ENCODE measurements around the gene MYLK.

Gene MYLK

DNA sequence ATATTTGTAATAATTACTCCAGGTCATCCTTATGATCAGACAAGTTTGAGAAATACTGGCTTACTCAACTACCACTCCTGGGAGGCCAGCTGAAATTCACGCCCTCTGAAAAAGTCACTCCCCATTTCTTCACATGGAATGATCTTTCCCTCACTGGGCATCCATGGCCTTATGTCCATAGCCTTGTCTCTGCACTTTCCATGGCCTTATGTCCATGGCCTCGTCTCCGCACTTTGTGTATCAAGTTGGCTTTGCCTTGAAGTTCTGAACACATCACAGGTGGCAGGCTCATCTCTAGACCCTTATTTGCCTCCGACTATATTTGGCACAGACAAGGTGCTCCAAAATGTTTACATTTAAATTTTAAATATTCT, 241.2 kb downstream of the MYLK start:
- no peak for DNase-seq (ENCODE audit: low read depth)
- H3K4me3 ChIP-seq (ENCODE audit: control insufficient read depth, low read depth, low read length): no peak overlapping the region
- no peak for TF ChIP-seq CTCF (conservative IDR thresholded peaks at IDR 0.05; ENCODE audit: control insufficient read depth, insufficient read depth, low read depth, low read length)

DNA sequence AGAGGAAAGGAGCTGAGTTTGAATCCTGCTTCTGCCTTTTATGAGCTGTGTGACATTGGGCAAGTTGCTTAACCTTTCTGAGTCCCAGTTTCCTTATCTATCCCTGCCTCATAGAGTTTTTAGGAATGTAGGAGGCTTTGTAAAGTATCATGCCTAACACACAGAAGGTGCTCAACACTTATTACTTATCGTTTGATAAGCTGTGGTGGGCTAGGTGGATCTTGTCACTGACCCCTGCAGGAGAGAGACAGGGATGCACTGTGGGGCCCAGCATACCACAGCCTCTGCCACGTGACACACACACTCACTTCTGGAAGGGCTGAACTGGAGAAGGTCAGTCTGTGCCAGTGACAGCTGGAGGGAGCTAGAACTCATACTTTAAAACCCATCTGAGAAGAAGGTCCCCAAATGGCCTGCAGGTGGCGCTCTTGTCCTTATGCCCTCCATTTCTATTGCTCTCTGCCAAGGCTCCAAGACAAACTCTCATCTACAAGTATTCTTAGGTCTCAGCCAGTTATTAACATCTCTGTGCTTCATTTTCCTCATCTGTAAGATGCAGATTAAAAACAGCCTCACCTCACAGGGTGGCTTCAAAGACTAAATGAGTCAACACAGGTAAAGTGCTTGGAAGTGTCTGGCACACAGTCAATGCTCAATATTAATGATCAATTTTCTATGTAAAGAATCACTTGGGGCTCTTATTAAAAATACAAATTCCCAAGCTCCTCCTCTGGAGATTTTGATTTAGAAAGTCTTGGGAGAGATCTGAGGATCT, 241.8 kb downstream of the MYLK start:
- DNase-seq (ENCODE audit: low read depth): peak; percentile 94
- peak; percentile 91 for TF ChIP-seq CTCF (conservative IDR thresholded peaks at IDR 0.05; ENCODE audit: control insufficient read depth, insufficient read depth, low read depth, low read length)
- no peak overlapping the region for H3K4me3 ChIP-seq (ENCODE audit: control insufficient read depth, low read depth, low read length)

DNA sequence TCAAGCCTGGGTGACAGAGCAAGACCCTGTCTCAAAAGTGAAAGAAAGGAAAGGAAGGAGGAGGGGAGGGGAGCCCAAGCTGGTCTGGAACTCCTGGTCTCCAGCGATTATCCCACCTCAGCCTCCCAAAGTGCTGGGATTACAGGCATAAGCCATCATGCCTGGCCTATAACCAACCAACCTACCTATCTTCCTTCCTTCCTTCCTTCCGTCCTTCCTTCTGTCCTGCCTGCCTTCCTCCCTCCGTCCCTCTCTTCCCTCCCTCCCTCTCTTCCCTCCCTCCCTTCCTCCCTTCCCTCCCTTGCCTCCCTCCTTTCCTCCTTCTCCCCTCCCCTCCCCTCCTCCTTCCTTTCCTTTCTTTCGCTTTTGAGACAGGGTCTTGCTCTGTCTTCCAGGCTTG, 242.6 kb downstream of the MYLK start:
- TF ChIP-seq CTCF (conservative IDR thresholded peaks at IDR 0.05; ENCODE audit: control insufficient read depth, insufficient read depth, low read depth, low read length): no peak
- DNase-seq (ENCODE audit: low read depth): no peak
- no peak overlapping the region for H3K4me3 ChIP-seq (ENCODE audit: control insufficient read depth, low read depth, low read length)

DNA sequence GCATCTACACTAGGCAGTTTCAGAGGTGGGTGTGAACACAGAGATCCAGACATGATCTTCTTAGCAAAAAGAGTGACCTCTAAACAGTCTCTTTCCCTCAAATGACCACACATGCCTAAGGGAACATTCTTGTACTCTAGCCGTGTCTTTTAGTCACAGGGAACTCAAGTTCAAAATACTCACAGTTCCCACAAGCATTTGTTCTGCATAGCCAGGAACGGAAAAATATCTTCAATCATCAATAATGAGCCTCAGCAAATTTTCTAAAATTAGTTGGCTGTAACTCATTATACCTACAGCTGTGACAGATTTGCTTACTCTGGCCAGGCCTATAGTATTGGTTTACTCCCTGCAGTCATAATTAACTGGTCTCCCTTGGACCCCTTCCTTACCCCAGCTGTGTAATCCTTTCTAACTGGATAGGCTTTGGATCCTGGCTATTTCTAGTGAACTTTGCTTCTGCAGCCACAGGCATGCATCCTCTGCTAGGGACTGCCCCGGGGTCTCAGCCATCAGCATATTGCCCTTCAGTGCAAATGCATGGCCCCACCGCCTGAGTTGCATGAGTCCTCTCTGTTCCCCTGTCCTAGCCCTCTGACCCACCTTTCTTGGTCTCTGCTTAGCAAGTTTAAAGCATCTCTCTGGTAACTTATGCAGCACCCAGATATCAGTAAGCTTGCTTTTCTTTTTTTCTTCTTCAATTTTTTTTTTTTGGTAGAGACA, 243.2 kb downstream of the MYLK start:
- DNase-seq (ENCODE audit: low read depth): no peak
- H3K4me3 ChIP-seq (ENCODE audit: control insufficient read depth, low read depth, low read length): no peak overlapping the region
- no peak for TF ChIP-seq CTCF (conservative IDR thresholded peaks at IDR 0.05; ENCODE audit: control insufficient read depth, insufficient read depth, low read depth, low read length)

DNA sequence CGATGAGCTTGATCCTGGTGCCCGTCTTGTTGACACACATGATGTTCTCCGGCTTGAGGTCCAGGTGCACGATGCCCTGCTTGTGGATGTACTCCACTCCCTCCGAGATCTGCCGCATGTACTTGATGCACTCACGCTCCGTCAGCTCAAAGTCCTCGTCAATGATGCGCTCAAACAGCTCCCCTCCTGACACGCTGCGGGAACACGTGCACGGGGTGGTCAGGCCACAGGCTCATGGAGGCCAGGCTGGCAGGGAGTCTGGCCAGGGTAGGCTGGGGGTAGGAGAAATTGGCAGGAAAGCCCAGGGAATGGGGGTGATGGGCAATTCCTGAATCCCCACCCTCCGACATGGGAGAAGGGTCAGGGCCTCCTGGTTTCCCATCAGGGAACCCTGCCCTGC, 243.8 kb downstream of the MYLK start:
- DNase-seq (ENCODE audit: low read depth): no peak
- TF ChIP-seq CTCF (conservative IDR thresholded peaks at IDR 0.05; ENCODE audit: control insufficient read depth, insufficient read depth, low read depth, low read length): no peak
- H3K4me3 ChIP-seq (ENCODE audit: control insufficient read depth, low read depth, low read length): no peak overlapping the region

GRCh38 chr3:123638936-123639689, 245.0 kb downstream of the MYLK start:
- no peak for DNase-seq (ENCODE audit: low read depth)
- no peak for TF ChIP-seq CTCF (conservative IDR thresholded peaks at IDR 0.05; ENCODE audit: control insufficient read depth, insufficient read depth, low read depth, low read length)
- H3K4me3 ChIP-seq (ENCODE audit: control insufficient read depth, low read depth, low read length): no peak overlapping the region

Data from fibroblast of mammary gland (primary cell).